SK-N-MC (cell line): Measurements from ENCODE around the gene SPDYE1.
"Not testable (repeated sequence)": the region's sequence is repeated elsewhere in the genome, so short reads cannot be mapped to it uniquely, and the experiment has no call there.

Source experiments
- EZH2 ChIP-seq: fragments of 200-600 bp; sonication (generic); IDR thresholded peaks from one replicate; pipeline ENCODE4 v1.6.1; 2017; ENCODE audit warnings: antibody characterized with exemption
- FOXP2 ChIP-seq: optimal IDR thresholded peaks from 2 replicates; pipeline ENCODE3; 2011; ENCODE audit warnings: mild to moderate bottlenecking, moderate library complexity; ENCODE audit not compliant: insufficient read depth; ENCODE audit errors: extremely low read length, control extremely low read depth
- POLR2AphosphoS5 ChIP-seq: IDR thresholded peaks from 2 replicates; pipeline ENCODE4 v1.6.1; 2012; ENCODE audit warnings: mild to moderate bottlenecking, low read depth, low read length, borderline replicate concordance

DNA sequence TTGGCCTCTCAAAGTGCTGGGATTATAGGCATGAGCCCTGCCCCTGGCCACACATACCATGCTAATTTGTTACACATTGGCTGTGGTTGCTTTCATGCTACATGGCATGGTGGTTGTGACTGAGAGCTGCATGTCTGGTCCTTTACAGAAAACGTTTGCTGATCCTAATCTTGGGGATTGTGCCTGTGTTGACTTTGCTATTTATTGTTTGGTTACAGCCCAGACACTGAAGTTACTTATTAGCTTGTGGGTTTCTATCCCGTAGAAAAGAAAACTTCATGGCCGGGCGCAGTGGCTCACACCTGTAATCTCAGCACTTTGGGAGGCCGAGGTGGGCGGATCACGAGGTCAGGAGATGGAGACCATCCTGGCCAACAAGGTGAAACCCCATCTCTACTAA is 24.4 kb downstream of the SPDYE1 start:
- not testable (repeated sequence) for TF ChIP-seq EZH2, POLR2AphosphoS5, FOXP2
